Esophagus squamous epithelium (tissue), 5 donors: ENCODE data around the gene CCDC146. TPM values are rescaled to one million over a fixed set of nuclear protein-coding genes. Genes with fewer than 3 reads are reported as not detected.
A peak's percentile ranks its signal among the peaks of the same experiment; 100 is the strongest.

Experiments
- DNase-seq: peaks from one replicate; lab custom pipeline; 2025; lab: John Stamatoyannopoulos, UW
- H3K27ac ChIP-seq, 4 donors: fragments of 200-600 bp; sonication (generic); one replicate each; pipeline ENCODE4 v1.5.1; 2016 to 2019; ENCODE audit warnings: mild to moderate bottlenecking in 1 of 4
- H3K27me3 ChIP-seq, 4 donors: fragments of 200-600 bp; sonication (generic); 1 replicate in 3 of 4; 2 replicates in 1 of 4; pipeline versions ENCODE4 v1.5.1 to v1.6.0; 2017 to 2021; ENCODE audit warnings: antibody characterized with exemption in 1 of 4
- H3K36me3 ChIP-seq, 3 donors: fragments of 200-600 bp; sonication (generic); one replicate each; pipeline ENCODE4 v1.5.1; 2016 to 2019
- H3K4me1 ChIP-seq, 3 donors: fragments of 200-600 bp; sonication (generic); one replicate each; pipeline ENCODE4 v1.5.1; 2017 to 2019
- H3K4me3 ChIP-seq, 4 donors: fragments of 200-600 bp; sonication (generic); 1 replicate in 3 of 4; 2 replicates in 1 of 4; pipeline ENCODE4 v1.5.1; 2016 to 2019; ENCODE audit warnings: mild to moderate bottlenecking in 2 of 4, moderate library complexity in 1 of 4
- H3K9me3 ChIP-seq, 3 donors: fragments of 200-600 bp; sonication (generic); one replicate each; pipeline ENCODE4 v1.5.1; 2016 to 2019
- CTCF ChIP-seq, 6 experiments: fragments of 450-650 bp in 4 of 6; fragments of 200-600 bp in 2 of 6; sonication (generic) in 2 of 6; IDR thresholded peaks; one replicate each; pipeline ENCODE4 v1.5.1; 2016 to 2019; ENCODE audit warnings: antibody characterized with exemption in 6 of 6, mild to moderate bottlenecking in 4 of 6, moderate library complexity in 4 of 6
- POLR2A ChIP-seq, 4 donors: fragments of 450-650 bp; IDR thresholded peaks; one replicate each; pipeline ENCODE4 v1.6.1; 2017; ENCODE audit warnings: antibody characterized with exemption in 4 of 4, mild to moderate bottlenecking in 4 of 4, moderate library complexity in 3 of 4
- WGBS, 2 donors: methylation state at CpG; one replicate each; pipeline ENCODE4 v1.1.5; 2018; 5-methylcytosine and 5-hydroxymethylcytosine counted together
- intact Hi-C: fragments of 100-400 bp; cut with DNase I; formaldehyde crosslinking; loops from one replicate; pipeline ENCODE4 v1.15.0; 2022
- total RNA-seq, 4 donors: library from RNA; depleted of rRNA; stranded (reverse); fragments of >200 nt; gene quantifications; one replicate each; pipeline ENCODE4 v1.1.0, GENCODE V29; 2016
- donor health status: DM: yes; HTN: yes; CAD: no.

CCDC146 gene
- total RNA-seq, 4 donors from 2014 or later, result 4.6 to 25.0 (median 7.6) TPM

- peak overlapping the region in 3 of 4 donors; percentile 37 to 67 (median 54) for H3K27ac ChIP-seq
- 57 to 59% methylated on average over 11 to 17 of the region's 17 CpGs for WGBS, 2 donors
- intact Hi-C loops, result no loop called here
- H3K9me3 ChIP-seq, result no peaks in the 10 kb centered on the region
- H3K27me3 ChIP-seq, result no peaks in the 10 kb centered on the region
- no peak for TF ChIP-seq POLR2A (IDR thresholded peaks at IDR 0.05)
- TF ChIP-seq CTCF (IDR thresholded peaks at IDR 0.05), result no peak
- peaks cover 0 to 12% (median 0%) of the 10 kb centered on the region in 3 donors for H3K36me3 ChIP-seq
- H3K4me1 ChIP-seq, result peaks cover 7 to 44% (median 32%) of the 10 kb centered on the region in 3 donors
- no peak for DNase-seq
- H3K4me3 ChIP-seq, result no peak overlapping the region
Observed at GRCh38 chr7:77306231-77307067, 184.0 kb downstream of the CCDC146 start.

- WGBS, 2 donors, result 47 to 60% methylated on average over 1 to 3 of the region's 4 CpGs
- no peak for DNase-seq
- TF ChIP-seq CTCF (IDR thresholded peaks at IDR 0.05) (no peak), POLR2A (IDR thresholded peaks at IDR 0.05) (no peak)
- Histone ChIP-seq H3K27ac (peak overlapping the region; percentile 56 to 72 (median 63)), H3K36me3 (peaks cover 0 to 24% (median 0%) of the 10 kb centered on the region in 3 donors), H3K27me3 (no peaks in the 10 kb centered on the region), H3K4me3 (no peak overlapping the region), H3K9me3 (no peaks in the 10 kb centered on the region), H3K4me1 (peaks cover 7 to 59% (median 37%) of the 10 kb centered on the region in 3 donors)
- intact Hi-C loops, result no loop called here
Observed at GRCh38 chr7:77308792-77309191, 186.4 kb downstream of the CCDC146 start.

- H3K36me3 ChIP-seq, result peaks cover 0 to 27% (median 0%) of the 10 kb centered on the region in 3 donors
Observed at GRCh38 chr7:77309714-77310220, 187.4 kb downstream of the CCDC146 start.

GRCh38 chr7:77310982-77311381 is 188.6 kb downstream of the CCDC146 start:
- H3K4me1 ChIP-seq, result peaks cover 7 to 79% (median 40%) of the 10 kb centered on the region in 3 donors
- H3K36me3 ChIP-seq, result peaks cover 0 to 29% (median 0%) of the 10 kb centered on the region in 3 donors
- WGBS, 2 donors, result 70 to 73% methylated on average over 5 of the region's 5 CpGs

More at GRCh38 chr7:77309714-77310220, 187.4 kb downstream of the CCDC146 start:
- Histone ChIP-seq H3K4me3 (no peak overlapping the region), H3K4me1 (peaks cover 7 to 69% (median 38%) of the 10 kb centered on the region in 3 donors), H3K27me3 (no peaks in the 10 kb centered on the region), H3K9me3 (no peaks in the 10 kb centered on the region), H3K27ac (peak overlapping the region; percentile 49 to 65 (median 58))
- 33 to 38% methylated on average over 1 of the region's 1 CpG for WGBS, 2 donors
- intact Hi-C loops, result no loop called here
- DNase-seq, result no peak
- TF ChIP-seq CTCF (IDR thresholded peaks at IDR 0.05) (no peak), POLR2A (IDR thresholded peaks at IDR 0.05) (no peak)

More at GRCh38 chr7:77310982-77311381, 188.6 kb downstream of the CCDC146 start:
- no peak for TF ChIP-seq CTCF (IDR thresholded peaks at IDR 0.05)
- TF ChIP-seq POLR2A (IDR thresholded peaks at IDR 0.05), result no peak
- H3K4me3 ChIP-seq, result no peak overlapping the region
- intact Hi-C loops, result no loop called here
- H3K9me3 ChIP-seq, result no peaks in the 10 kb centered on the region
- no peaks in the 10 kb centered on the region for H3K27me3 ChIP-seq
- peak overlapping the region in 1 of 4 donors; percentile 49 for H3K27ac ChIP-seq
- no peak for DNase-seq
